ENCODE results near the gene CRIP1. TPM values are rescaled to one million over a fixed set of nuclear protein-coding genes. Genes with fewer than 3 reads are reported as not detected.

The CRIP1 gene
- polyA plus RNA-seq, 1 donor = 36.2 TPM

DNA sequence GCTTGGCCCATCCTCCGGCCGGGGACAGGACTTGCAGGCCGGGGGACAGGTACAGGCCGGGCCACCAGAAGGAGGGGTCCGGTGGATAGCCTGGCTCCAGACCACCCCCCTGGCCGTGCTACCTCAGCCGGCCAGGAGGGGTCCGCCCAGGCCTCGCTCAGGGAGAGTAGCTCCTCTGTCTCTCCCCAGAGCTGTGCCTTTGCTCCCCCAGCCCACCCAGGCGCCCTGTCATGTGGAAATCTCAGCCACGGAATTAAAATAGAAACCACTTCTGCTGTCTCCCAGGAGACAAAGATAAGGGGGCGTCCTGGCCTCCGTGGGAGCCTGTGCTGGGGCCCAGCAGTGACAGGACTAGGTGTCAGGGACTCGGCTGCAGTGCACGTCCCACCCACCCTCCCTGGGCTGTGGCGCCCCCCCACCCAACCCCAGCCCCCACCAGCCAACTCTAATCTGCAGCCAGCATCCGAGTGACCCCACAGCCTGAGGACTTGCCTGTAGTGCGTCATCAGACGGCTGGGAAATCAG is 15.3 kb upstream of the CRIP1 start:
- DNase-seq = no peak

DNA sequence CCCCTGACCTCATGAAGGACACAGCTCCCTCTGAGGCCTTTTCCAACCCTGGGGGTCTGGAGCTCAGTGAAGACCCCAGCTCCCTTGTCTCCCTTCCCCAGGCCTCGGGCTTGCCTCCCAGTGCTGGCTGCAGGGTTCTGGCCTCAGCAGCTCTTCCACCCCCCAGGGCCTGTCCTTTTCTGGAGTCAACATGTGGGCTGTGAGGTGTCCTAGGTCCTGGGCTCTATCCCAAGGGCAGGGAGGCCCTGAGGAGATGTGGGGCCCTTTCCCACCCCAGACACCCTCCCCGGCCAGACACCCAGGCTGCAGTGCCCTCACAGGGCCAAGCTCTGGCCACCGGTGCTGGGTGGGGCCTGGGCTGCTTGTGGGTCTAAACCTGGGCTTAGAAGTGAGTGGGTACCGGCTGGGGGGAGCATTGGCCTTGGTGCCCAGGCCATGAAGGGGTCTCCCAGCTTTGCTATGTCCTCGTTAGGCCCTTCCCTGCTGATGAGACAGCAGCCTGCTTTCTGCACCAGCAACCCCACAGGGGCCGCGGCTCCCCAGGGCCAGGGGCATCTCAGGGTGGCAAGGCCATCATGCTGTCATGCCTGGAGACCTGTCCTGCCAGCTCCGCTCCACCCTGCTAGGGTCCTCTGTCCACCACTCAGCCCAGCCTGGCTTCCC is 14.7 kb upstream of the CRIP1 start:
- no peak for DNase-seq

DNA sequence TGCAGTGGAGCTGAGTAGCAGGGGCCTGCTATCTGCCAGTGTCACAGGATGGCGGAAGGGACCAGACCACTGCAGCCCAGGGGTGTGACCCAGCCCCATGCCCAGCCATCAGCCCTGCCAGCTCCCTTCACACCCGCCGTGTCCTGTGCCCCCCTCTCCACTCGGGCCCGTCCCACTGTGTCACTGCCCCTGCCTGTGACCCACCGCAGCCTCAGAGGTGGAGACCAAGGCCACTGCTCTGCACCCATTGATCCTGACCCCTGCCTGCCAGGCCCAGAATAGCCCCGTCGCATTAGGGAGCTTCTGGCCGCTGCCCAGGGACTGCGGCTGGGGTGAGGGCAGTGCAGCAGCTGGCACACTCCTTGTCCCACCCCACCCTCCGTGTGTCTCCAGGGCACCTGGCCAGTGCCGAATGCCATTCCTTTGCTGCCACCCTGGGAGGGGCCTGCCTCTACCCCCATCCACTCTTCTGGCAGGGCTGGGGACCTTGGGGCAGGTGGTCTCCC is 14.1 kb upstream of the CRIP1 start:
- no peak for DNase-seq

DNA sequence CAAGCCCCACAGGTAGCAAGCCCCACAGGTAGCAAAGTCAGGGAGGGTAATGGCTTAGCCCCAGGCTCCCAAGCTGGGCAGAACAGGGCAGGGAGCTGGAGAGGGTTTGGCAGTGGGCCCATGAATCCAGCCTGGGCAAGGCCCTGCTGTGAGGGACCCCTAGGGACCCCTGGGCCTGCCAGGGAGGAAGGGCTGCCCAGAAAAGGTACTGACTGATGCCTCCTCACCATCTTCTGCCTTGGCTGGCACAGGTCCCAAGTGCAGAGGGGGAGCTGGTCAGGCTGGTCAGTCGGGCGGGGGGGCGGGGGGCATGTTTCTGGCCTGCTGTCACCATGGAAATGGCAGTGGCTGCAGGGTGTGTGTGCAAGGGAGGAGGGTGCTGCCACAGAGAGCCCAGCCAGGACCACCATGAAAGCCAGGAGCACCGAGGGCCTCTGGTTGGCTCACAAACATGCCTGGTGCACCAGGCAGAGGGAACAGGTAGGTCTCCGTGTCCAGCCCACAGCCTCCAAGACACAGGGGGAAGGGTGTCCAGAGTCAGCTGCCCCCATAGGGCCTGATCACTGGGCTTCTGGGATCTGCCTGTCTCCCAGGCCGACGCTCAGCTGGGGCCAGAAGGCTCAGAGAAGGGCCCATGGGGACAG is 13.5 kb upstream of the CRIP1 start:
- no peak for DNase-seq

DNA sequence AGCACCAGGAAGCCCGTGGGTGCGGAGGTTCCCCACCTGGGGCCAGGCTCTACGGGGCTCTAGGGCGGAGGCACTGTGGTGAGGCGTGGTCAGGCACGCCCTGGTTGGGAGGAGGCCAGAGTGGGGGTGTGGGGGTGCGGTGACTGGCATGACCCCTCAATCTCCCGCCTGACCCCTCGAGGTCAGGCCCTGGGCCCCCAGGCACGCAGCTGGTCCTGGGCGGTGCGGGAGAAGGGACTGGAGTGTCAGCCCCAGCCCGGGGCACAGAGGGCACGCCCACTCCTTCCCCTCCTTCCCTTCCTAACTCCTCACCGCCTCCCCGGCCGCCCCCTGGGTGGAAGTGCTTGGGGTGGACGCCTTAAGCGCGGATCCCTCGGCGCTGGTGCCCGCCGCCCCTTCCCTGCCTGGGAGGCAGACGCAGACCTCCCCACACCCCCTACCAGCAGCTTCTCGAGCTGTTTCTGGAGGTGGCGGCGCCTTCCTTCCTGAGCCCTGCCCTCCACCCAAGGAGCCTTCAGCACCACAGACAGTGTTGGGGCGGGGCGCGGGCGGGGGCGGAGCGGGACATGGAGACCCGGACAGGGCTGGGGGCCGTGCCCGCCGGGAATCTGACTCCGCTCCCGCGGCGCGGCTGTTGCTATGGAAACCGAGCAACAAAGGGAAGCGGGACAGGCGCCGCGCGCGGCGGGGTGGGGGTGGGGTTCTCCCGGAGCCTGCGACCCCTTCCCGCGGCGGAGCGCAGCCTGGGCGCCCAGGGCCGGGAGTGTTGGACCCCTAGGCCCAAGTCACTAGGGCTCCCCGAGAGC is 12.8 kb upstream of the CRIP1 start:
- peak; percentile 78 for DNase-seq

DNA sequence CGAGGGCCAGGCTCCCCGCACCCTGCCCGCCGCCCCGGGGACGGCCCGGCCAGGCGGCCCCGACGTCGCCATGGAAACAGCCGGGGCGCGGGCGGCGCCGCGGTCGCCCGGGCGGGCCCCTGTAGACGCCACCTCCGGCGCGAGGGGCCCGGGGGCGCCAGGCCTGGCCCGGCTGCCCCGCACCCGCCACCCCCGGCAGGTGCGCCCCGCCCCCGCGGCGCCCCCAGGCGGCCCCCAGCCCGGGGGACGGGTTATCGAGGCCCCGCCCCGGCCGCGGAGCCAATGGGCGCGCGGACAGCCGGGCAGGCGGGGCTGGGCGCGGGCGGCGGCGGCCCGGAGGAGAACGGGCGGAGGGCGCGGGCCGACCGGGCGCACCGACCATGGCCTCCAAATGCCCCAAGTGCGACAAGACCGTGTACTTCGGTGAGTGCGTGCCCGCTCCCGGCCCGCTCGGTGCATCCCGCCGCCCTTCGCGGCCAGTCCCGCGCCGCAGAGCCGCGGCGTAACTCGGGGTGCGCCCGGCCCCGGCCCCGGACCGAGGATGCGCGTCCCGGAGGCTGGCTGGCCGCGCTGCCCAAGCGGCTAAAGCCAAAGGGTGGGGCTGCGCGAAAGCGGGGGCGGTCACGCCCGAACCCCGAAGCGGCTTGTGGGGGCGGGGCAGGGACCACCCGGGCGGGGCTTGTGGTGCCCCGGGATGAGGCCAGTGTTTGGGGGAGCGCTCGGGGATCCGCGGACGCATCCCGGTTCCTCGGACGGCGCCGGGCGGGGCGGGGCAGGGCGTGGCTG is 12.0 kb upstream of the CRIP1 start, which contains the start of gene CRIP2:
CRIP2 (plus strand) TSS at position 339 of the 786 bp plus-strand sequence; CDS start at position 381, 42 bp downstream.
- DNase-seq = no peak

DNA sequence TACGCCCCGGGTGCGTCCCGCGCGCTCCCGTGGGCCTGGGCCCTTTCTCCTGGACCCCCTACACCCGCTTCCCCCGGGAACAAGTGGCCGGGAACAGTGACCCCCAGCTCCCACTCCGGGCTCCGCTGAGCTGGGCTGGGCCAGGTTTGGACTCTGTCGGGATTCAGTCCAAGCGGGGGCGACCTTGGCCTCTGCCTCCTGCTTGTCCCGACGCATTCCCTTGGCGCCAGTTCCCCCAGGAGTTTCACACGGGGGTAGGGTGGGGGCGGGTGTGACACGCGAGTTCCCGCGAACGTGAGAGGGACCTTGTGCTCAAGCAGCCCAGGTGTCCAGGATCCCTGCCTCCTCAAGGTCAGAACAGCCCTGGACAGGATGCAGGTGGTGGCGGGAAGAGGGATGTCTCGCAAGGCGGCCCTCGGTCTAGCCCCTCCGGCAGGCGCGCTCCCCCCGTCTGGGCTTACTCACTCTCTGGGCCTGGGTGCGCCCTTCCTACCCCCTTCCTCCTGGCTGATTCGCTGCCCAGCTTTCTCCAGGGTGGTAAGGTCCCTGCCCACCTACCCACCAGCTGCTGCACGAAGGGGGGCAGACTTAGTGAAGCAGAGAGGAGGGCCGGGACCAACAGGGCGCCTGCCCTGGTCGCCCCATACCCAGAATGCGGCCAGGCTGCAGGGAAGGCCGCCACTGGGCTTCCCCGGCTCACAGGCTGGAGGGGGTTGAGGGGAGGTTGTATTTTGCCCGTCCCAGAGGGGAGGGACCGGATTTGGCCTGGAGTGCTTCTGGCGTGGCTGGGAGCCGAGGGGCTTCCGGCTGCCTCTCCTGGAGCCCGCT is 11.2 kb upstream of the CRIP1 start:
- no peak for DNase-seq

DNA sequence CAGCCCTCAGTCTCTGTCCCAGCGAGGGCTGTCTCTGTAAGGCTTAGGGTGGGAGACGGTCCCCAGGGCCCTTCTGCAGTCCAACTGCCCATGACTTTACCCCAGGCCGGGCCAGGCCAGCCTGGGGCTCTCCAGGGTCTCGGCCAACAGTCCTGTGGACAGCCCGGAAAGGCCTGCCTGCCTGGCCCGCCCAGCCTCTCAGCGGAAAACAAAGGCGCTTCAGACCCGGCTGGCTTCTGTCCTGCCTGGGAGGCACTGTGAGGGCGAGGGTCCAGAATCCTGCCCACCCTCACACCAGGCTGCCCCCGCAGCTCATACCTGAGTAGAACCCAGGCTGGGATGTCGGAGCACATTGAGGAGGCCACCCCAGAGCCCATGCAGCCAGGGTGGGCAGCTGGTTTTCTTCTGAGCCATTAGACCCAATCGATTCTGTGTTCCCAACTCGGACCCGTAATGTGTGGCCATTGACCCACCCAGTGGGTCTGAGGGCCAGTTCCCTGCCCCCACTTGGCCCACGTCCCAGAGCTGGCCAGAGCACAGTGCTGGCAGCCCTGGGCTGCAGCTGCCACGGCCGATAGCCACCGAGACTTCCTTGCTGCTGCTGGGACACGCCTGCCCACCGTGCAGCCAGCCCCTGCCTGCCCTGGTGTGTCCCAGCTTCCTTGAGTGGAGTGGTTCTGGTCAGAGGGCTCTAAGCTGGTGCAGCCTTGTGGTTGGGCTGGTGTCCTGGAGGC is 10.4 kb upstream of the CRIP1 start:
- no peak for DNase-seq

DNA sequence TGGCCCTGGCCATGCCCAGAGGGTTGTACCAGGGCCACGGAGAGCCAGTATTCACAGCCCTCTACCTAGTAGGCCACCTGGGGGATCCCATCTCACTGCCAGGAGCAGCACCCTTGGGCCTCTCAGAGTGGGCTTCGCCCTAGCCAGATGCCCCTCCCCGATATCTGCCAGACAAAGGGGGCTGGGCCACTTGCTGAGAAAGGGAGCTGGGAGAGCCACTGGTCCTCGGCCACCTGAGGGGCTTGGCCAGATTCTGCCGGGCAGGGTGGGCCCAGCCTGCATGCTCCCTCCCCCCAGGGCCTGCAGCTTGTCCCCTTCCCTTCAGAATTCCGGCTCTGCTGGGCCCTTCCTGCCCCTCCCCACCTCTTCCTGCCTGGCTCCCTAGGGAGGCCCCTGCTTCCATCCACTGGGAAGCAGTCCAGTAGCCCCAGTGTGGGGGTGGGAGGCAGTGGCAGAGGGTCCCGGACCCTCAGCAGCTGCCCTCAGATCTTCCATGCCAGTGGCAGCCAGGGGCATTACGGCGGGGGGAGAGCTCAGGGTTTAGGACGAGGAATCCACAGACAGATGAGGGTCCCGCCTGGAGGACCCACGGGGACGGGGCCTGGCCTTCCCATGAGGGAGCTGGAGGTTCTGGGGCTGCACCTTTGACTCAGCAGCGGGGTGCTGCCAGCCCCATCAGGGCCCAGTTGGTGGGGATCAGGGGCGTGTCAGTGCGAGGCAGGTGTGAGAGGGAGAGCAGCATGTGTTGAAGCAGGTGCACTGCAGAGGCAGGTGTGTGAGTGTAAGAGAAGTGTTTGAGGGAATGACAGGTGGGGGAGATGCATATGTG is 9.6 kb upstream of the CRIP1 start:
- DNase-seq = no peak

DNA sequence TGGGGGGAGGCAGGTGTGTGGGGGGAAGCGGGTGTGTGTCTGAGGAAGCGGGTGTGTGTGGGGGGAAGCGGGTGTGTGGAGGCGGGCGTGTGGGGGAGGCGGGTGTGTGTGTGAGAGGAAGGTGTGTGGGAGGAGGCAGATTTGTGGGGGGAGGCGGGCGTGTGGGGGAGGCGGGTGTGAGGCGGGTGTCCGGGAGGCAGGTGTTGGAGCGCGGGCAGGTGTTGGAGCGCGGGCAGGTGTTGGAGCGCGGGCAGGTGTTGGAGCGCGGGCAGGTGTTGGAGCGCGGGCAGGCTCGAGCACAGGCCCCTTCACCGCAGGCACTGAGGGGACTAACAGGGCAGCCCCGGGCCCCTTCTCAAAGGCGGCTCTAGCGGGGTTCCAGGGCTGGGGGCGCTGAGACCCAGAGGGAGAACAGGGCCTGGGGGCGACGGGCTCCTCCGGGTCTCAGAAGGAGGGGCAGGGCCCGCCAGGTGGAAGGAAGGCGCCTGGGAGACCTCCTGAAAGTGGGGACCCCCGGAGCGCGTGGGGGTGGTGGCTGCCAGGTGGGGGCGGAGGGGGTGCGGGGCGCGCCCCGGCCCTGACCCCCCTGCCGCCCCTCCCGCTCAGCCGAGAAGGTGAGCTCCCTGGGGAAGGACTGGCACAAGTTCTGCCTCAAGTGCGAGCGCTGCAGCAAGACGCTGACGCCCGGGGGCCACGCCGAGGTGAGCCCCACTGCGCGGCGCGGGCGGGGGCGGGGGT is 8.9 kb upstream of the CRIP1 start:
- DNase-seq = no peak

DNA sequence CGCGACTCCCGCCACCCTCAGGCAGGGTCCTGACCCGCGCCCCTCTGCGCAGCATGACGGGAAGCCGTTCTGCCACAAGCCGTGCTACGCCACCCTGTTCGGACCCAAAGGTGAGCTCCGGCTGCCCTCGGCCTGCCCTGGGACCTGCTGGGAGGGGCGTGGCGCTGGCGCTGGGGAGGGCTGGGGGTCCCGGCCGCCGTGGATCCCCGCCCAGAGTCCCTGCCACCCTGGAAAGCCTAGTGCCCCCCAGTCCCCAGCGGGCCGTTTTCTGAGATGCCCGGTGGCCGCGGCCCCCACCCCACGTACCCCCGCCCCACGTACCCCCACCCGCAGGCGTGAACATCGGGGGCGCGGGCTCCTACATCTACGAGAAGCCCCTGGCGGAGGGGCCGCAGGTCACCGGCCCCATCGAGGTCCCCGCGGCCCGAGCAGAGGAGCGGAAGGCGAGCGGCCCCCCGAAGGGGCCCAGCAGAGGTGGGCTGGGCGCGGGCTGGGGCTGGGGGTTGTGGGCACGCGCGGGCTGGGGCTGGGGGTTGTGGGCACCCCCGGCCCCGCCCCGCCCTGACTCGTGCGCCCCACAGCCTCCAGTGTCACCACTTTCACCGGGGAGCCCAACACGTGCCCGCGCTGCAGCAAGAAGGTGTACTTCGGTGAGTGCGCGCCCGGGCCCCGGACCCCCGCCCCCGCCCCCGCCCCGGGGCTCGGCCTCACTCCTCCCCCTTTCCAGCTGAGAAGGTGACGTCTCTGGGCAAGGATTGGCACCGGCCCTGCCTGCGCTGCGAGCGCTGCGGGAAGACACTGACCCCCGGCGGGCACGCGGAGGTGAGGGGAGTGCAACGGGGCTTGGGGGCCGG is 8.1 kb upstream of the CRIP1 start:
- no peak for DNase-seq

DNA sequence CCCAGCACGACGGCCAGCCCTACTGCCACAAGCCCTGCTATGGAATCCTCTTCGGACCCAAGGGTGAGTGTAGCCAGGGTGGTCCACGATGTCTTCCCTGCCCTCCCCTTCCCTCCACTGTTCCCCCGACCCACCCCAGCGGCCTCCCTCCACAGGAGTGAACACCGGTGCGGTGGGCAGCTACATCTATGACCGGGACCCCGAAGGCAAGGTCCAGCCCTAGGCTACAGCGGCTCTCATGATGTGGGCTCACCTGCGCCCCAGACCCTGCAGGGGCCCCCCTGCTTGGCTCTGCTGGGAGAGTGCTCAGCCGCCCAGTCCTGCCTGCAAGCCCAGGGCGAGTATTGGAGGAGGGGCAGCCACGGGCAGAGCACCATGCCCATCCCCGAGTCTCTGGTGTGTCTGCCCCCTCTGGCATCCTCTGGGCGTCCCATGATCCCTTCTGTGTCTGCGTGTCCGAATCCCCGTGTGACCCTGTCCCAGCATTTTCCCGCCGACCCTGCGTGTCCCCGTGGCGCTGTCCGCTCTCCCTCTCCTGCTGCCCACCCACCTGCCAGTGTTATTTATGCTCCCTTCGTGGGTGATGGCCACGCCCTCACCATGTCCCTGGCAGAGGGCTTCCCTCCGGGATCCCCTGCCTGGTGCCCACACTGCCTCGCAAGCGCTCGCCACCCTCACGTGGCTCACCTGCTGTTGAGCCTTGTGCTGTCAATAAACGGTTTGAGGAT is 7.1 kb upstream of the CRIP1 start:
- DNase-seq = no peak

DNA sequence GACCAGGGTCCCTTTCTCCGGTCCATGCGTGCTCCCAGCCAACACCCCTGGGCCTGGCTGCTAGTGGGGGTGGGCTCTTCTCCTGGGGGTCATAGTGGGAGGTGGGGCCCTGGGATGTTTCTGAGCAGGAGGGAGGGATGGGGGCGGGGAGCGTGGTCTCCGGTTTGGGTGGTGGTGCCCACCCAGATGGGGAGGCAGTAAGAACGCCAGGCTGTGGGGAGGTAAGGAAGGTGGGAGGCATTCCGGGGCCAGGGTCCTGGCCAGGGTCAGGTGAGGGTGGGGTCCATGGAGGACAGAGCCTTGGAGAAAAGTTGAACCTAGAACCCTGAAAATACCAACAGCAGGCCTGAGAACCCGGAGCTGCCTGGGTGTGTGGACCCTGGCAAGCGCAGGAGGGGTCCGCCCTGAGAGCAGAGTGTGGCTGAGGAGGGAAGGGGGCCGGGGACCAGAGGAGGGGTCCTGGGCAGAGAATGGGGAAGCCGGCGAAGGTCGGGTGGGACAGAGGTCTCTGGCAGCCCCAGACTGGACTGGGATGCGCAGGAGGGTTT is 6.4 kb upstream of the CRIP1 start:
- no peak for DNase-seq

DNA sequence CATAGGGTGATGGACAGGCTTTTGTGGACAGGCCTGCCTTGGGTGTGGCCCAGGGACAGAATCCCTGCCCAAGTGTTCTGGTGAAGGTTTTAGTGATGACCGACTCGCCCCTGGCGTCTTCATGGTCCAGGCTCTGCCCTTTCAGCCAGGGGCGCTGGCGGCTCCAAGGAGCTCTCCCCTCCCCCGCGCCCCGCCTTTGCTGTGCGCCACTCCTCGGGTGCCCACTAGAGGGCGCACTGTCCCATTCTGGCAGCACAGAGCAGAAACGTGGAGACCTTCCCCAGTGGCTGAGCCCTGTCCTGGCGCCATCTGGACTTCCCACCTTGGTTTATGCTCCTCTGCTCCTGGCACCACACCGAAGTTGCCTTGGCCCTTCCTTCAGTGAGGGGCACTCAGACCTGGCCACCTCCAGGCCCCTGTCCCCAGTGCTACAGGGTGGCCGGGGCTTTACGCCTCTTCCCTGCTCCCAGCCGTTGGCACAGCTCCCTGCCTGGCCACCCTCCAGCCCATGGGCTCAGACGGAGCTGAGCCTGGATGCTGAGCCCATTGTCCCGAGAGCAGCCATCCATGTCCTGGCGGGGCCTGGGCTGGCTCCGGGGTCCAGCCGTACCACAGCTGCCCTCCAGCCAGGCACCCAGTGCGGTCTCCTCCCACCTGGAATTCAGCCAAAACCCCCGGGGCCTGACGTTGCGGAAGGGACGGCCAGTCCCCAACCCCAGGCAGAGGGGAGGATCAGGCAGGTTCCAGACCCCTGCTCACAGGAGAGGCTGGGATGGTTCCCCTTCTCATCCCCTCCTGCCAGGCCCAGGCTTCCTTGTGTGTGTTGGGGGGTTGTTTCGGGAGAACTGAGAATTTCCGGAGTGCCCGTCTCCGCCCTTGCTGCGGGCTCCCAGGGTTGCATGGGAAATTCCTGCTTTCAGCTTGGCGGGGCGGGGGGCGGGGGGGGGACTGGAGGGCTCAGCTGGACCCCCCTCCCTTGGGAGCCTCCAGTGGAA is 5.6 kb upstream of the CRIP1 start:
- peak; percentile 92 for DNase-seq

DNA sequence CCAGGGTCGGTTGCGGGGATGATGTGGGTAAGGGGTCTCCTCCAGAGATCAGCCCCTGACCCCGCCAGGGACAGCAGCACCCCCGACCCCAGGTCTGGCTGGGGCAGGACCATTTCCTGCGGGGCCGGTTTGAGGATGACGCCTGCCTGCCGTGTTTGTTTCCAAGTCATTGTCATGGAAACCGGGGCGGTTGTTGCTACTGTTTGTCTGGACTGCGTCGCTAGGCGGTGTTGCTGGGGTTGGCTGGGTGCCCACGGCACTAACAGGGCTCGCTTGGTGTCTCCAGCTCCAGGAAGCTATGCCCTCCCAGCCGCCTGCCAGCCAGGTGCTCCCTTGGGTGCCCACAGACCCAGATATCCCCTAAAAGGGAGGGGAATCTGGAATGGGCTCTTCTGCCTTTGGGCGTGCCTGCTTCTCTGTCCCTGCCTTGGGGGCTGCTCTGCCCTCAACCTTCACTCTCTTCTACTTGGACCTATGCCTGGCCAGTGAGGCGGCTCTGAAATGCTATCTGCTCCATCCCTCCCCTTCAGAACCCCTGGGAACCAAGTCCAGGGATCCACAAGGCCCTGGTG is 4.7 kb upstream of the CRIP1 start:
- peak; percentile 94 for DNase-seq
